Nephron progenitor cell (in vitro differentiated cells): ENCODE measurements around the gene PLA2R1.

ENCODE experiments used
- DNase-seq: peaks from one replicate; pipeline ENCODE4 v3.0.0; 2021
- H3K27ac Mint-ChIP-seq: 2 replicates; pipeline ENCODE4 v1.8.0; 2021; ENCODE audit warnings: mild to moderate bottlenecking, moderate library complexity, mixed read lengths
- H3K27me3 Mint-ChIP-seq: 2 replicates; pipeline ENCODE4 v1.8.0; 2021; ENCODE audit warnings: mild to moderate bottlenecking, low read depth, mixed read lengths; ENCODE audit not compliant: poor library complexity
- H3K36me3 Mint-ChIP-seq: 2 replicates; pipeline ENCODE4 v1.8.0; 2021; ENCODE audit warnings: low read depth, mixed read lengths
- H3K4me1 Mint-ChIP-seq: 2 replicates; pipeline ENCODE4 v1.8.0; 2021; ENCODE audit warnings: mixed read lengths
- H3K4me3 Mint-ChIP-seq: 2 replicates; pipeline ENCODE4 v1.8.0; 2021; ENCODE audit warnings: mild to moderate bottlenecking, moderate library complexity, mixed read lengths
- H3K9me3 Mint-ChIP-seq: 2 replicates; pipeline ENCODE4 v1.8.0; 2021; ENCODE audit warnings: mild to moderate bottlenecking, moderate library complexity, mixed read lengths
- TF ChIP-seq, protein P1 (sequence below): fragments of 200-600 bp; sonication (generic); IDR thresholded peaks from 2 replicates; pipeline ENCODE4 v1.5.0; 2021; ENCODE audit warnings: antibody characterized with exemption

PLA2R1 gene

DNA sequence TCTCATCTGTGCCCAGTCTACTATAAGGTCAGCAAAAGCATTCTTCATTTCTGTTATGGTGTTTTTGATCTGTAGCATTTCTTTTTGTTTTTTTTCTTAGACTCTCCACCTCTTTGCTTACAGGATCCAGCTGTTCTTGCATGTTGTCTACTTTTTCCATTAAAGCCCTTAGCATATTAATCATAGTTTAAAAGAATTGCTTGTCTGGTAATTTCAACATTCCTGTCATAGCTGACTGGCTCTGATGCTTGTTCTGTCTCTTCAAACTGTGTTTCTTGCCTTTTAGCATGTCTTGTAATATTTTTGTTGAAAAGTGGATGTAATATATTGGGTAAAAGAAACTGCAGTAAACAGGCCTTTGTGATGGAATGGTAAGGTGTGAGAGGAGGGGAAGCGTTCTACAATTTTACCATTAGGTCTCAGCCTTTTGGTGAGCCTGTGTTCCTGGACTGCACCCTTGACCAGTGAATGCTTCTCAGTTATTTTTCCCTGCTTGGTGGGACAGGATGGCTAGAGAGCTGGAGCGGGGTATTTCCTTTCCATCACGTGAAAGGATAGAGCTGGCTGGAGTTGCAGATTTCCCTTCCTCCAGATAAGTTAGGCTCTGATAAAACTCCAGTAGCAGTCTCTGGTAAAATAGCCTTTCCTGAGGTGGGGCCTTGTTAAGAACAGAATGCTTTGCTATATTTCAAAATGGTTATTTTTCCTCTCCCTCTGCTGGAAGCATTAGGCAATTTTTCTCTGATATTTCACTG is 65.4 kb downstream of the PLA2R1 start:
- H3K27ac Mint-ChIP-seq = no peak overlapping the region
- H3K36me3 Mint-ChIP-seq = no peaks in the 10 kb centered on the region
- H3K9me3 Mint-ChIP-seq = peaks cover 8% of the 10 kb centered on the region
- no peak overlapping the region for H3K4me3 Mint-ChIP-seq
- no peak for DNase-seq
- peaks cover 3% of the 10 kb centered on the region for H3K27me3 Mint-ChIP-seq
- TF ChIP-seq, protein P1, sequence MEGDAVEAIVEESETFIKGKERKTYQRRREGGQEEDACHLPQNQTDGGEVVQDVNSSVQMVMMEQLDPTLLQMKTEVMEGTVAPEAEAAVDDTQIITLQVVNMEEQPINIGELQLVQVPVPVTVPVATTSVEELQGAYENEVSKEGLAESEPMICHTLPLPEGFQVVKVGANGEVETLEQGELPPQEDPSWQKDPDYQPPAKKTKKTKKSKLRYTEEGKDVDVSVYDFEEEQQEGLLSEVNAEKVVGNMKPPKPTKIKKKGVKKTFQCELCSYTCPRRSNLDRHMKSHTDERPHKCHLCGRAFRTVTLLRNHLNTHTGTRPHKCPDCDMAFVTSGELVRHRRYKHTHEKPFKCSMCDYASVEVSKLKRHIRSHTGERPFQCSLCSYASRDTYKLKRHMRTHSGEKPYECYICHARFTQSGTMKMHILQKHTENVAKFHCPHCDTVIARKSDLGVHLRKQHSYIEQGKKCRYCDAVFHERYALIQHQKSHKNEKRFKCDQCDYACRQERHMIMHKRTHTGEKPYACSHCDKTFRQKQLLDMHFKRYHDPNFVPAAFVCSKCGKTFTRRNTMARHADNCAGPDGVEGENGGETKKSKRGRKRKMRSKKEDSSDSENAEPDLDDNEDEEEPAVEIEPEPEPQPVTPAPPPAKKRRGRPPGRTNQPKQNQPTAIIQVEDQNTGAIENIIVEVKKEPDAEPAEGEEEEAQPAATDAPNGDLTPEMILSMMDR = no peak
- H3K4me1 Mint-ChIP-seq = no peaks in the 10 kb centered on the region

DNA sequence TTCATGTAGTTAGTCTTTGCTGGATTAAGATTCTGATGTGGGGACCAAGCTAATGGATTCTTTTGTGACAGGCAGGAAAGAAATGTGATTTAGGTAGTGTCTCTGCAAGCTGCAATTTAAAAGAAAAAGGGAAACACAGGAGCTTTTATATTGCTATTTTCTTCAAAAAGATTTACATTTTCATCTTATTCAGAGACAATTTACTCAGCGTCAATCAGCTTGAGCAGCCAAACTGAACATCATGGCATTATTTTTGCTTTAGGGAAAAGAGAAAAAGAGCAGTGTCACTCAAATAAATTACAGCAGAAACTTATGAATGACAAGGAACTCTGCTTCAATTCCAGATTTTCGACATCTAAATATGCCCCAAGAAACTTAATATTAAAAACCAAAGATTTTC is 67.4 kb downstream of the PLA2R1 start:
- Mint-ChIP-seq H3K36me3 (no peaks in the 10 kb centered on the region), H3K9me3 (no peaks in the 10 kb centered on the region), H3K27me3 (peaks cover 3% of the 10 kb centered on the region), H3K4me1 (no peaks in the 10 kb centered on the region), H3K27ac (no peak overlapping the region), H3K4me3 (no peak overlapping the region)
- TF ChIP-seq, protein P1 = no peak
- no peak for DNase-seq

DNA sequence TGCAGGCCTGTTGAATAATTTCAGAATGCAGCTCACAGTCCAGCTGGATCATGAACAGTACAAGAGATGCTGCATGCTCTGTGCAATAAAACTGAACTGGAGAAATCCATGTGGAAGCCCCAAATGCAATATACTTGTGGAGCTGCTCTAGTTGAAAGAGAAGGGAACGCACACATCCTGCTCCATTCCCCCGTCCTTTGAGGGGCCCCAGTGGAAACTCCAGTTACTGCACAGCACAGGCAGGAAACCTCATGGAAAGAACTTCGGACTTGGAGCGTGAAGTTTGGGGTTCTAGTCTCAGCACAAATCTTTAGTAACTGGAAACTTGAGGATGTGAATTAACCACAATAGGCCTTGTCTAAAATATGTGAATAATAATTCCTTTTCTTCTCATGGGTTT is 73.2 kb downstream of the PLA2R1 start:
- DNase-seq = no peak
- TF ChIP-seq, protein P1 = peak; percentile 30
- H3K4me3 Mint-ChIP-seq = no peak overlapping the region
- H3K27ac Mint-ChIP-seq = no peak overlapping the region
- no peaks in the 10 kb centered on the region for H3K9me3 Mint-ChIP-seq
- no peaks in the 10 kb centered on the region for H3K27me3 Mint-ChIP-seq
- no peaks in the 10 kb centered on the region for H3K36me3 Mint-ChIP-seq
- H3K4me1 Mint-ChIP-seq = no peaks in the 10 kb centered on the region

DNA sequence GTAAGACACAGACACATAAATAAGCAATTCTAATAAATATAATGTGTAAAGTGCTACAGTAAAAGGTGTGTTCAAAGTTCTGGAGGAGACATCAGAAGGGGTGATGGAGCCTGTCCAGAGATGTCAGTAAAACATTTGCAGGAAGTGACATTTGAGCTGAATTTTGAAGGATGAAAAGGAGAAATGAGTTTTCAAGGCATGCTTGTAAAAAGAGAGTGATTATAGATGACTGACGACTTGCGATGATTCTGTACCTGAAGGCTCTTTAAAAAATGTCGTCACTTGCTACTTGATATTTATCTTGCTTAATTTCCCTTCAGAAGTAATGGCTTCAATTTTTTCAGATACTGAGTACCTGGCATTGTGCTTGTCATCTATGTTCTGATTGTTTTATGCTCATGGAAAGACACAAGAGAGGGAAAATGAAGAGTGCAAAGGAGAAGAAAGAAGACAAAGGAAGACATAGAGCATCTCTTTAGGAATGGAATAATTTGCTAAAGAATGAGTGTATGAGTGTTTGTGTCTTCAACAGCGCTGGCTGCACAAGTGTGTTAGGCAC is 73.9 kb downstream of the PLA2R1 start:
- TF ChIP-seq, protein P1 = no peak
- H3K4me3 Mint-ChIP-seq = no peak overlapping the region
- DNase-seq = no peak
- H3K9me3 Mint-ChIP-seq = no peaks in the 10 kb centered on the region
- H3K27me3 Mint-ChIP-seq = no peaks in the 10 kb centered on the region
- H3K4me1 Mint-ChIP-seq = no peaks in the 10 kb centered on the region
- no peak overlapping the region for H3K27ac Mint-ChIP-seq
- H3K36me3 Mint-ChIP-seq = no peaks in the 10 kb centered on the region

DNA sequence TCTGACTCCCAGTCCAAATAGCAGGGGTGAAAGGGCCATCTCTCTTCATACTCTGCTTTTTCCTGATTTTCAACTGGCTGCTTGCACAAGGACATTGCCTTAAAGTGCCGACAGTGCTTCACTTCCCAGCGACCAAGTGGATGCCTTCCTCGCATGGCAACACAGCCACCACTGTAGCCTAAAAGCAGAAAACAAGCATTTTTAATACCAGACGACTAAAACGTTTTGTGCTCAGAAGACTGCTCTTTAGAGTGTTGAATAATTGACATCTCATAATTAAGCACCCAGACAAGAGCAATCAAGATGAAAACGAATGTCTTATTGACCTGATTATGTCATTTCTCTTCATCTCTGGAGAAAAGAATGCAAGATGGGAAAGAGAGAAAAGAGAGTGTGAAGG is 75.2 kb downstream of the PLA2R1 start:
- H3K4me3 Mint-ChIP-seq = no peak overlapping the region
- no peaks in the 10 kb centered on the region for H3K36me3 Mint-ChIP-seq
- peaks cover 10% of the 10 kb centered on the region for H3K4me1 Mint-ChIP-seq
- TF ChIP-seq, protein P1 = no peak
- no peak overlapping the region for H3K27ac Mint-ChIP-seq
- H3K9me3 Mint-ChIP-seq = no peaks in the 10 kb centered on the region
- H3K27me3 Mint-ChIP-seq = no peaks in the 10 kb centered on the region
- no peak for DNase-seq

DNA sequence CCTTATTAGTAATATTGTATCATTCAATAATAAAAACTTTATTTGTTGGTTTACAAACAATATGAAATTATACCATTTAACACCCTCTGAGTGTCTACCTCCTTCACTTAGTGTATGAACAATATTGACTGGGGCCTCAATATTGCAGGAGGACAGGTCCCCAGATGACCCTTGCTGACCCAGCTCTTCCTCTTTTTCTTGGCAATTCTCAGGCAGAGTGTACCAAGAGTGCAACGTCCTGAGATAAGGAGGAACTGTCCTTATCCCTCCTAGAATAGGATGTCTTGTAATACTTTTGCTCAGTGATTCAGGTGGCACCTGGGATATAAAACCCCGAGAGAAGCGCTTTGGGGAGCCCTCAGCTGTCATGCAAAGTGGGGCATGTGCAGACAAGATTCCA is 76.8 kb downstream of the PLA2R1 start:
- Mint-ChIP-seq H3K9me3 (no peaks in the 10 kb centered on the region), H3K4me3 (no peak overlapping the region), H3K27ac (no peak overlapping the region), H3K36me3 (no peaks in the 10 kb centered on the region), H3K4me1 (peaks cover 15% of the 10 kb centered on the region), H3K27me3 (no peaks in the 10 kb centered on the region)
- TF ChIP-seq, protein P1 = no peak
- no peak for DNase-seq
